Keratinocyte (primary cell): ENCODE results near the gene RAB38.

Experiments used
- CTCF ChIP-seq, 3 experiments: IDR thresholded peaks in 1 of 3; conservative IDR thresholded peaks in 1 of 3; optimal IDR thresholded peaks in 1 of 3; 2 replicates in 2 of 3; 3 replicates in 1 of 3; pipeline versions ENCODE3 to v1.5.1; 2011; ENCODE audit warnings: low read length in 3 of 3, mild to moderate bottlenecking in 3 of 3, moderate library complexity in 2 of 3, control low read depth in 1 of 3, inconsistent platforms in 1 of 3; ENCODE audit not compliant: insufficient read depth in 2 of 3; ENCODE audit errors: extremely low read depth in 1 of 3
- EZH2 ChIP-seq: IDR thresholded peaks from one replicate; pipeline ENCODE4 v1.6.1; 2012; ENCODE audit warnings: inconsistent platforms, mild to moderate bottlenecking, low read length, moderate library complexity

- TF ChIP-seq CTCF (optimal IDR thresholded peaks at IDR 0.05 in 1 of 3, IDR thresholded peaks at IDR 0.05 in 1 of 3, conservative IDR thresholded peaks at IDR 0.05 in 1 of 3; ENCODE audit: extremely low read depth in 1 of 3, insufficient read depth in 2 of 3, low read length in 3 of 3) = no peak
- no peak for TF ChIP-seq EZH2
Measured at GRCh38 chr11:88101881-88102597, 73.2 kb downstream of the RAB38 start.
